HL-60 (cell line): ENCODE data around the gene MSMO1.

Source experiments
- DNase-seq, 2 experiments: peaks; one replicate each; pipeline ENCODE4 v3.0.0-alpha.2; 2010 to 2020; ENCODE audit warnings: low read depth in 1 of 2, low spot score in 1 of 2
- H3K27ac ChIP-seq: fragments of 250-450 bp; sonication (Bioruptor Pico); replicated peaks from 2 replicates; pipeline ENCODE4 v1.5.1; 2020; ENCODE audit warnings: mild to moderate bottlenecking, moderate library complexity
- H3K27me3 ChIP-seq: fragments of 250-450 bp; sonication (Bioruptor Pico); 2 replicates; pipeline ENCODE4 v1.5.1; 2021; ENCODE audit warnings: mild to moderate bottlenecking, moderate library complexity; ENCODE audit not compliant: insufficient read depth, poor library complexity, severe bottlenecking
- H3K4me3 ChIP-seq: replicated peaks from 2 replicates; pipeline ENCODE4 v1.5.1; 2011; ENCODE audit warnings: mild to moderate bottlenecking, control low read depth, low read length; ENCODE audit not compliant: insufficient read depth
- GABPA ChIP-seq: IDR thresholded peaks from 2 replicates; pipeline ENCODE4 v1.6.1; 2012; ENCODE audit warnings: low read depth
- POLR2AphosphoS5 ChIP-seq: IDR thresholded peaks from 2 replicates; pipeline ENCODE4 v1.6.1; 2012; ENCODE audit warnings: low read depth
- REST ChIP-seq: IDR thresholded peaks from 2 replicates; pipeline ENCODE4 v1.6.1; 2012; ENCODE audit warnings: low read depth; ENCODE audit not compliant: insufficient replicate concordance
- SPI1 ChIP-seq: IDR thresholded peaks from 2 replicates; pipeline ENCODE4 v1.6.1; 2012; ENCODE audit warnings: low read depth, mild to moderate bottlenecking, borderline replicate concordance
- TF ChIP-seq, protein P1 (sequence below): IDR thresholded peaks from one replicate; pipeline ENCODE4 v1.5.1; 2011; ENCODE audit warnings: low read length, control low read depth, inconsistent platforms; ENCODE audit not compliant: insufficient read depth

The MSMO1 gene

GRCh38 chr4:165381821-165382373 is 54.4 kb downstream of the MSMO1 start:
- no peak for TF ChIP-seq GABPA
- no peak for DNase-seq
- H3K27me3 ChIP-seq: peaks cover 30% of the 10 kb centered on the region
- H3K27ac ChIP-seq: no peak overlapping the region
- H3K4me3 ChIP-seq: no peak overlapping the region

- TF ChIP-seq GABPA (no peak), SPI1 (no peak), POLR2AphosphoS5 (no peak), REST (no peak)
- TF ChIP-seq, protein P1, sequence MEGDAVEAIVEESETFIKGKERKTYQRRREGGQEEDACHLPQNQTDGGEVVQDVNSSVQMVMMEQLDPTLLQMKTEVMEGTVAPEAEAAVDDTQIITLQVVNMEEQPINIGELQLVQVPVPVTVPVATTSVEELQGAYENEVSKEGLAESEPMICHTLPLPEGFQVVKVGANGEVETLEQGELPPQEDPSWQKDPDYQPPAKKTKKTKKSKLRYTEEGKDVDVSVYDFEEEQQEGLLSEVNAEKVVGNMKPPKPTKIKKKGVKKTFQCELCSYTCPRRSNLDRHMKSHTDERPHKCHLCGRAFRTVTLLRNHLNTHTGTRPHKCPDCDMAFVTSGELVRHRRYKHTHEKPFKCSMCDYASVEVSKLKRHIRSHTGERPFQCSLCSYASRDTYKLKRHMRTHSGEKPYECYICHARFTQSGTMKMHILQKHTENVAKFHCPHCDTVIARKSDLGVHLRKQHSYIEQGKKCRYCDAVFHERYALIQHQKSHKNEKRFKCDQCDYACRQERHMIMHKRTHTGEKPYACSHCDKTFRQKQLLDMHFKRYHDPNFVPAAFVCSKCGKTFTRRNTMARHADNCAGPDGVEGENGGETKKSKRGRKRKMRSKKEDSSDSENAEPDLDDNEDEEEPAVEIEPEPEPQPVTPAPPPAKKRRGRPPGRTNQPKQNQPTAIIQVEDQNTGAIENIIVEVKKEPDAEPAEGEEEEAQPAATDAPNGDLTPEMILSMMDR: no peak
- H3K4me3 ChIP-seq: no peak overlapping the region
- no peak for DNase-seq
- H3K27ac ChIP-seq: no peak overlapping the region
- peaks cover 26% of the 10 kb centered on the region for H3K27me3 ChIP-seq
These were observed 55.2 kb downstream of the MSMO1 start for GRCh38 chr4:165382640-165383039.

- H3K27me3 ChIP-seq: peaks cover 17% of the 10 kb centered on the region
- DNase-seq: no peak
- H3K27ac ChIP-seq: no peak overlapping the region
- H3K4me3 ChIP-seq: no peak overlapping the region
- no peak for TF ChIP-seq REST
- TF ChIP-seq, protein P1: no peak
- TF ChIP-seq GABPA: no peak
These were observed 56.2 kb downstream of the MSMO1 start for GRCh38 chr4:165383591-165384073.

- H3K4me3 ChIP-seq: no peak overlapping the region
- DNase-seq: no peak
- H3K27ac ChIP-seq: no peak overlapping the region
- TF ChIP-seq GABPA (no peak), POLR2AphosphoS5 (no peak)
- peaks cover 15% of the 10 kb centered on the region for H3K27me3 ChIP-seq
These were observed 56.7 kb downstream of the MSMO1 start for GRCh38 chr4:165384186-165384585.

GRCh38 chr4:165384598-165384997 is 57.1 kb downstream of the MSMO1 start:
- DNase-seq: no peak
- Histone ChIP-seq H3K27me3 (peaks cover 13% of the 10 kb centered on the region), H3K4me3 (no peak overlapping the region), H3K27ac (no peak overlapping the region)
- TF ChIP-seq REST: no peak
- TF ChIP-seq POLR2AphosphoS5: no peak
- TF ChIP-seq, protein P1: no peak
- TF ChIP-seq SPI1: no peak
- TF ChIP-seq GABPA: no peak
